Dermis blood vessel endothelial cell (primary cell): ENCODE results near the gene AP1M1. TPM values are rescaled to one million over a fixed set of nuclear protein-coding genes. Genes with fewer than 3 reads are reported as not detected.
"Not testable (repeated sequence)": the region's sequence is repeated elsewhere in the genome, so short reads cannot be mapped to it uniquely, and the experiment has no call there.

Source experiments
- DNase-seq: peaks from one replicate; pipeline ENCODE4 v3.0.0; 2010
- total RNA-seq: library from RNA; depleted of rRNA; stranded (reverse); fragments of >200 nt; gene quantifications from 2 replicates; pipeline ENCODE4 v1.2.3, GENCODE V29; 2014

AP1M1 gene
- total RNA-seq = 65.9 and 108 TPM in 2 replicates

DNA sequence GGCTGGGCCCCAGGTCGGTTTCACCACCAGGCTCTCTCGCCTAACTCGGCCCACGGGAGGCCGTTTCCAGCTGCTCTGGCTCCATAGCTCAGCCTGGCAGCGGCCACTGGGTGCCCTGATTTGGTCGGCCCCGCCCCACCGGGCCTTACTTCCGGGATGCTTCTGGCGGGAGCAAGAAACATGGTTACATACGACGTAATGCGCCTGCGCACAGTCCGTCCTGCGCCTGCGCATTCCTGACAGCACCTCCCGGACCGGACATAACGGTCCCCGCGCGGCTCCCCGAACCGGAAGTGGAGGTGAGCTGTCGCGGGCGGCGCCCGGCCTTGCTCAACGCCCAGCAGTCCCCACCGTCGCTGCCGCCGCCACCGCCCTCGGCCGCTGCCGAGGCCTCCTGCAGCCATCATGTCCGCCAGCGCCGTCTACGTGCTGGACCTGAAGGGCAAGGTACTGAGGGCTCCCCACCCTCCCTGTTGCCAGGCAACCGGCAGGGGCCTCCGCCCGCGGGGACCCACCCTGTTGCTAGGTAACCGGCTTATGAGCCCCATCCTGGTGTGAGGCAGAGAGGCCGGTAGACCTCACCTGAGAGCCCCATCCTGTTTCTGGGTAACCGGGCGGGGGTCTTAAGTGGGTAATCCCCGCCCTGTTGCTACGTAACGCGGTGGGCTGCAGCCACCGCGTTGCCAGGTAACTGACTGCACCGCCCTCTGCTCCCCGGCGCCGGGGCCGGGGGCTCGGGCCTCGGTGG, at the start of gene AP1M1:
Gene AP1M1 (plus strand): TSS at position 290 of the 748 bp plus-strand sequence. CDS start 116 bp downstream, at position 406.
- DNase-seq = peak; percentile 97

DNA sequence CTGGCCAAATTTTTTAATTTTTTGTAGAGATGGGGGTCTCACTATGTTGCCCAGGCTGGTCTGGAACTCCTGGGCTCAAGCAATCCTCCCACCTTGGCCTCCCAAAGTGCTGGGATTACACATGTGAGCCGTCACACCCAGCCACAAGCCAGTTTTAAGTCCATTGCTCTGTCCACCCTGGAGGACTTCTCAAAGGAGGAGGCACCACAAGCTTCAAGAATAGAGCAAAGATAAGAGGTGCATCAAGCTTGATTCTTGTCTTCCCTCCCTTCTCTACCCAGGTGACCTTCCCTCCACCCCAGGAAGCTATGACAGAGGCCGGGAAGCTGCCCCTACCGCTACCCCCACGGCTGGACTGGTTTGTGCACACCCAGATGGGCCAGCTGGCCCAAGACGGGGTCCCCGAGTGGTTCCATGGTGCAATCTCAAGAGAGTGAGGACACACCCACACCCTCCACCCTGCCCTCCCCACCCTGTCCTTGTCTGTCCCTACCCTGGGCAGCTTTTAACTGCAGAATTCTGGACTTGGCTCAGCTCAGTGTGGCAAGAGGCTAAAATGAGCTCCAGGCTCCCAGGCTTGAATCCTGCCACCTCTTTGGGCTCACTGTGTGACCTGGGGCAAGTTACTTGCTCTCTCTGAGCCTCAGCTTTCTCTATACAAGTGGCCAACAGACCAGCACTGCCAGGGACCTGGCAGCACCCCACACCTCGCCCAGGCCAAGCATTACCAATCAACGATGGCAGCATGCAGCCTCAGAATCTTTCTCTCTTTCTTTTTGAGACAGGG, 49.1 kb upstream of the AP1M1 start:
- DNase-seq = no peak

DNA sequence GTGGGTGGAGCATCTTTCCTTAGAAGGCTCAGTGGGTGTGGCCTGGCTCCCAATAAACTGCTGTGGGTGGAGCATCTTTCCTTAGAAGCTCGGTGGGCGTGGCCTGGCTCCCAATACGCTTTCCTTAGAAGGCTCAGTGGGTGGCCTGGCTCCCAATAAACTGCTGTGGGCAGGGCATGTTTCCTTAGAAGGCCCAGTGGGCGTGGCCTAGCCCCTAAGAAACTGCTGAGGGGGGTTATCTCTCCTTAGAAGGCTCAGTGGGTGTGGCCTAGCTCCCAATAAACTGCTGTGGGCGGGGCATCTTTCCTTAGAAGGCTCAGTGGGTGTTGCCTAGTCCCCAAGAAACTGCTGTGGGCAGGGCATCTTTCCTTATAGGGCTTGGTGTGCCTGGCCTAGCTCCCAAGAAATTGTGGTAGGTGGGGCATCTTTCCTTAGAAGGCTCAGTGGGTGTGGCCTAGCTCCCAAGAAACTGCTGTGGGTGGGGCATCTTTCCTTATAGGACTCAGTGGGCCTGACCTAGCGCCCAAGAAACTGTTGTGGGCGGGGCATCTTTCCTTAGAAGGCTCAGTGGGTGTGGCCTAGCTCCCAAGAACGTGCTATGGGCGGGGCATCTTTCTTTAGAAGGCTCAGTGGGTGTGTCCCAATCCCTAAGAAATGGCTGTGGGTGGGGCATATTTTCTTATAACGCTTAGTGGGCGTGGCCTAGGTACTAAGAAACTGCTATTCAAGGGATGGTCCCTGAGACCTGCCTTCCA, 44.0 kb upstream of the AP1M1 start:
- DNase-seq = no peak

DNA sequence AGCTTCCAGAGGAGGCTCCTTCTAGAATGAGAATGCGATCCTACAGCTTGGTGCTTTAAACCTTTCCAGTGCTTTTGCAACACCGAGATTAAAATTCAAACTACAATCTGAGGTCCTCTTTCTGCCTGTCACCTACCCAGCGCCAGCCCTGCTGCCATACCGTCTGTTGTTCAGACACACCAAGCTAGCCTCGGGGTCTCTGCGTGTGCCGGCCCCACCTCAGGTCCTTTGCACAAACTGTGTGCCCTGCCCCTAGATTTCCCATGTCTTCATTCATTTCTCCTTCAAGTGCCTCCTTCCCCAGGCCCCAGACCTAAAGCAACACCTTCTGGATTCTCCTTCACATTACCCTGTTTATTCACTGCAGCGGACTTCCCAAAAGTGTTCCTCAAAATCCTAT, 43.2 kb upstream of the AP1M1 start:
- DNase-seq = no peak

DNA sequence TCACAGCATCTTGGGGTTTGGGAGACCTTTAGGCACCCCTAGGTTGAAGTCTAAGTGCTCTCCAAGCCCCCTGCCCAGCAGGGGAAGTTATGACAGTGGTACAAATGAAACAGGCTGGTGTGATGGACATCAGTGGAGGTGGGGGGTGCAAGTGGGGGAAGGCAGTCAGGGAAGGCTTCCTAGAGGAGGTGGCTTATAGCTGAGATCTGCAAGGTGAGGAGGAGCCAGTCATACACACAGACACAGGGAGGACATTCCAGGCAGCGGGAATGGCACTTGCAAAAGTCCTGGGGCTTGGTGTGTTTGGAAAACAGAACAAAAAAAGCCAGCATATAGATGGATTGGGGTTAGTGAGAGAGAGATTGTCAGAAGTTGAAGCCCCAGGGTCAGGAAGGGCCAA, 42.6 kb upstream of the AP1M1 start:
- no peak for DNase-seq

DNA sequence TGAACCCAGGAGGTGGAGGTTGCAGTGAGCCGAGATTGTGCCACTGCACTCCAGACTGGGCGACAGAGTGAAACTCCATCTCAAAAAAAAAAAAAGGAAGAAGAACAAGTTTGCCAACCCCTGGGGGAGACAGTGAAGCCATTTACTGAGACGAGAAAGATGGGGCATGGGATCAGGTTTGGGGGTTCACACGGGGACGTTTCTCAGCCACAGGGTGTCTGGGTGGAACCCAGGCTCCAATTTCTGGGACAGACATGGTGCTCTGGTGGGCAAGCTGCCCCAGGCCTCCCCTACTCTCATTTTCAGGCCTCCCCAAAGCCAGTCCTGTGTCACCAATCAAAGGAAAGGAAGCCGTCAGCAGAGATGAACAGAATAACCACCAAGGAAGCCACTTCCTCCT, 40.8 kb upstream of the AP1M1 start:
- DNase-seq = no peak

DNA sequence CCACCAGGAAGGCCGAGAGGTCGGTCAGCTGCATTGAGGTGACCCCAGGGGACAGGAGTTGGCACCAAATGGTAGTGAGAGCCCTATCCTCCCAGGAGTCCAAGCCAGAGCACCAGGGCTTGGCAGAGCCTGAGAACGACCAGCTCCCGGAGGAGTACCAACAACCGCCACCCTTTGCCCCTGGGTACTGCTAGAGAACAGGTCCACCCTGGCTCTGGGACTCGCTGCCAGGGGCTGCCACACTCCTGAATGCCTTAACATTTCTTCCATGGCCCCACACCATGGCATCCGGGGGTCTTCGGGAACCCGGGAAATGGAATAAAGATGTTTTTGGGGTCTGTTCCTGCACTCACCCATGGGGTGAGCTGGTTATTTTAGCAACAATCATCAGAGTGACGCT, 40.1 kb upstream of the AP1M1 start:
- DNase-seq = no peak

DNA sequence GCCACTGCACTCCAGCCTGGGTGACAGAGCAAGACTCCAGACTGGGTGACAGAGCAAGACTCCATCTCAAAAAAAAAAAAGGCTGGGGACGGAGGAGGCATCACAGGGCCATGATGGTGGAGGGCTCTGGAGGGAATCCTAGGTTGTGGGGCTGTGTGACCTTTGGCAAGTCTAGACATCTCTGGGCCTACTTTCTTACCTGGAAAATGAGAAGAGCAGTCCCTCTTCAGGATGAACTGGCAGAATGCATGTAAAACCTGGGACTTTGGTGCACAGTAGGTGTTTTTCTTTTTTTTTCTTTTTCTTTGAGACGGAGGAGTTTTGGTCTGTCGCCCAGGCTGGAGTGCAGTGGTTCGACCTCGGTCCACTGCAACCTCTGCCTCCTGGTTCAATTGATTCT, 38.1 kb upstream of the AP1M1 start:
- no peak for DNase-seq

DNA sequence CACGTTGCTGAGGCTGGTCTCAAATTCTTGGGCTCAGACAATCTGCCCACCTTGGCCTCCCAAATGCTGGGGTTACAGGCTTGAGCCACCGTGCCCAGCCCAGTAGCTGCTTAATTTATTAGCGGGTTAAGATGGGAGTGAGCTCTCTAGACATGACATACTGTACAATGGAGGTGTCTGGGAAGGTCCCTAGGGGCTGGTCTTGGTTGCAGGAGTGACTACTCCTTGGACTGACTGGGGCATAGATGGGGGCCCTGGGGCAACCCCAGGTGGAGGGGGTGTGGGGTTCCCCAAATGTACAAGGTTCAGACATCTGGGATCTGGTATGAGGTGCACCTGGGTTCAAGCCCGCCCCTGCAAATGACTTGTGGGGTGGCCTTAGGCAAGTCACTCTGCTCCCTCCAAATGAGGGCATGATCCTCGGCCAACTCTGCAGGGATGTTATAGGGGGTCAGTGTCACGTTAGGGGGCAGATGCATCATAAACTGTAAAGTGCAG, 37.2 kb upstream of the AP1M1 start:
- no peak for DNase-seq

DNA sequence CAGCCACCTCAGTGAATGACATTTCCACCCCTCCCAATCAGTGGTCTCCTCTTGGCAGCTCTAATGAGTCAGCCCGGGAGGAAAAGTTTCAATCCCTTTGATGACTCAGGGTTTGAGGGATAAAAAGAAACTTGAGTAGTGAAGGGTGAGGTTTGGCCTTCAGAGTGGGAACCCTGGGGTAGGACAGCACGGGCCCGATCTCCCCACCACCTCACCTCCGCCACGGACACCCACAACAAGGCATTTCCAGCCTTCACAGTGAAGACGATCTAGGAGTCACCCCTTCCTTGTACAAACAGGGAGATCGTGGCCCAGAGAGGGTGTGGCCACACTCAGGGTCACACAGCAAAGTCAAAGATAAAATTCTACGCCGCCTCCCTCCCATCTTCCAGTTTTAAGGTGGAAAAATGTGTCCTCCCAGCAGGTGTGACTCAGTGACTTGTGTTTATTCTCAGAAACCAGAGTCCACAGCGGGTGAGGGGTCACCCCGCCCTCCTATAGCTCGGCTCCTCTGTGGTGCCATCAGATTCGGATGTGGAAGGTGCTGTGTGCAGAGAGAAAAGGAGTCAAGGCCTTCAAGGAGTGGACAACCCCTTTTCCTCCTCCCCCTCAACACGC, 36.7 kb upstream of the AP1M1 start:
- peak; percentile 46 for DNase-seq

DNA sequence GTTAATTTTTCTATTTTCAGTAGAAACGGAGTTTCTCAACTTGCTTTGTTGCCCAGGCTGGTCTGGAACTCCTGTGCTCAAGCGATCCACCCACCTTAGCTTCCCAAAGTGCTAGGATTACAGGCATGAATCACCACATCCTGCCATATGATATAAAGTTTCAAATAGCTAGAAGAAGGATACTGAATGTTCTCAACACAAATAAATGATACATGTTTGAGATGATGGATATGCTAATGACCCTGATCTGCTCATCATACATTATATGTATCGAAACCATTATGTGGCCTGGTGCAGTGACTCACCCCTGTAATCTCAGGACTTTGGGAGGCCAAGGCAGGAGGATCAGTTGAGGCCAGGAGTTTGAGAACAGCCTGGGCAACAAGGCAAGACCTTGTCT, 35.9 kb upstream of the AP1M1 start:
- DNase-seq = peak; percentile 51

DNA sequence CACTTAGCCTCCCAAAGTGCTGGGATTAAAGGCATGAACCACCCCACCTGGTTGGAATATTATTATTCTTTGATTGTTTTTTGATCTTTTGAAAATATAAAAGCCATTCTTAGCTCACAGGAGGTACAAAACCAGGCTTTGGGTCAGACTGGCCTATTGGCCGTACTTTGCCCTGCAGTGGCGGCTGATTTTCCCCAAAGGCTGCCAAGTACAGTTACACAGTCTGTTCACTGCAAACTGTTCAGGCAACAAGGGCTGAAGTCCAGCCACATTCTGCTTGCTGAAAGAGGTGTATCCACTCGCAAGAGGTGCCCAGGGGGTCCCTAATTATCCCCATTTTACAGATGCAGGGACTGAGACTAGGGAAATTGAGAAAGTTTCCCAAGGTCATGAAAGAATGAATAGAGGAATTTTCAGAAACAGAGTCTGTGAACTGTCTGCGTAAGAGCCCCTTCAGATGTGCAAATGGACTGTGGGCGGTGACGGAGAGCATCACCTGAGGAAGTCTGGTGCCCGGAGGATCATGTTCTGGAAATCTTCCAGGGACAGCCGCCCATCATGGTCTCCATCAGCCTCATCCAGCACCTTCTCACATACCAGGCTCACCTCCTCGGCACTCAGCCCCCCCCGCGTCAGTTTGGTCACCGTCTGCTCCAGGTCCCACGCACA, 33.4 kb upstream of the AP1M1 start:
- DNase-seq = no peak

DNA sequence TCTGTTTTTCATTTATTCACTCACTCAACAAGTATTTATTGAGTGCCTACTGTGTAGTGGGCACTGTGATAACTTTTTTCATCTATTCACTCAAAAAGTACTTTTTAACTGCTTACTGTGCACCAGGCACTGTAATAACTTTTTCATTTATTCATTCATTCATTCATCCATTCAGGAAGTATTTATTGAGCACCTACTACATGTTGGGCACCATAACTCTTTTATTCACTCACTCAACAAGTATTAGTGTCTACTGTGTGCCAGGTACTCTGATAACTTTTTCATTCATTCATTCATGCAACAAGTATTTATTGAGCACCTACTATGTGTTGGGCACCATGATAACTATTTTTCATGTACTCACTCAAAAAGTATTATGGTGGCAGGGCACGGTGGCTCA, 31.3 kb upstream of the AP1M1 start:
- no peak for DNase-seq

DNA sequence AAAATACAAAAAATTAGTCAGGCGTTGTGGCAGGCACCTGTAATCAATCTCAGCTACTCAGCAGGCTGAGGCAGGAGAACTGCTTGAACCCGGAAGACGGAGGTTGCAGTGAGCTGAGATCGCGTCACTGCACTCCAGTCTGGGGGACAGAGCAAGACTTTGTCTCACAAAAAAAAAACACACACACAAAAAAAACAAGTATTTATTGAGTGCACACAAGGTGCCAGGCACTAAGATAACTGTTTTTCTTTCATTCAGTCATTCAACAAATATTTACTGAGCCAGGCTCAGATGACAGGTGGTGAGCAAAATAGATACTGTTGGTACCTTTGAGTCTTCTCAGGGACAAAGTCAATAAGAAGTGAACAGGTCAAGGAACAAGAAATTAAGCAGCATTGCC, 30.7 kb upstream of the AP1M1 start:
- no peak for DNase-seq

DNA sequence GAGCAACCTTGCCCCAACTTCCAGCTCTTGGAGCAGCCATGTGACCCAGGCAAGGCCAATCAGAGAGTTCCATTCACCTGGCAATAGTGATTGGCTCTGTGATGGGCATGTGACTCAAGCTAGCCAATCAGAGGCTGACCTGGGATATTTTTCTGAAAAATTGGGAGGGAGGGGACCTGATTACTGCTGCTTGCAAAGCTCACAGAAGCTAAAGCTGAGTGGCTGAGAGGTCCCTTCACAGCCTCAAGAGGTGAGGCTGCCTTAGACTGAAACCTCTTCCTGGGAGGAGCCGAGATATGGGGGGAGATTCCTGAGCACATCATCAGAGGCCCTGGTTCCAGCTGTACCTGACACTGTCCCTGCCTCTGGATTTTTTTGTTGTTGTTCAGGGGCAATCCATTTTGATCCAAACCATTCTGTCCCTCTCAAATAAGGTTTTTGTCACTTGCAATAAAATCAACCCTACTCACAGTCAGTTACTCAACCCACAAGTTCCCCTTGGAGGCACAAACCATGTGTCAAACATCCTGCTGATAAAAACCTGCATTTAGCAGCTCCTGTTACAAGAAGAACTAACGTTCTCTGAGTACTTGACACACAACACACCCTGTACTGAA, 29.1 kb upstream of the AP1M1 start:
- DNase-seq = no peak

DNA sequence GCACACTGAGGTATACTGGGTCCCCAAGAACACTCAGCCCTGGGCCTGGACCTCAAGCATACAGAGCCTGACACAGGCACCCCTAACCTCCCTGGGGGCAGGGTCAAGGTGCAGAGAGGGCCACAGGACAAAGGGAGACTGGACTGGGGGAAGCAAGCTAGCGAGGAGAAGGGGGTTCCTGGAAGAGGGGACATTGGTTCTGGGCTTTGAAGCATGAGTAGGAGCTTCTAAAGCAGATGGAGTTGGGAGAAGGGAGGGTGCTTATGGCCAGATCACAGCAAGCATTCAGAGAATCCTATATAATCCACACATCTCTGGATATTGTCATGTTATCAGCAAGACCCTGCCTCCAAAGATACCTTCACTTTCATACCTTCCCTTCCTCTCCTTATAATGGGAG, 27.6 kb upstream of the AP1M1 start:
- DNase-seq = no peak

DNA sequence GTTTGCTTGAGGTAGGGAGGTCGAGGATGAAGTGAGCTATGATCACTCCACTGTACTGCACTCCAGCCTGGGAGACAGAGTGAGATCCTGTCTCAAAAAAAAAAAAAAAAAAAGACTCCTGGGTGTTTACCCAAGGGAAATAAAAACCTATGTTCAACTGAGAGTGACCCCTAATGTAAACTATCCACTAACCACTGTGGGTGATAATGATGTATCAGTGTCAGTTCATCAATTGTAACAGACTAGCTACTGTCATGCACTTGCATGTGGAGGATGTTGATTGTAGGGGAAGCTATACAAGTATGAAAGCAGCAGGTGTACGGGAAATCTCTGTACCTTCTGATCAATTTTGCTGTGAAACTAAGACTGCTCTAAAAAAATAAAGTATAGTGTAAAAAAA, 21.8 kb upstream of the AP1M1 start:
- no peak for DNase-seq

DNA sequence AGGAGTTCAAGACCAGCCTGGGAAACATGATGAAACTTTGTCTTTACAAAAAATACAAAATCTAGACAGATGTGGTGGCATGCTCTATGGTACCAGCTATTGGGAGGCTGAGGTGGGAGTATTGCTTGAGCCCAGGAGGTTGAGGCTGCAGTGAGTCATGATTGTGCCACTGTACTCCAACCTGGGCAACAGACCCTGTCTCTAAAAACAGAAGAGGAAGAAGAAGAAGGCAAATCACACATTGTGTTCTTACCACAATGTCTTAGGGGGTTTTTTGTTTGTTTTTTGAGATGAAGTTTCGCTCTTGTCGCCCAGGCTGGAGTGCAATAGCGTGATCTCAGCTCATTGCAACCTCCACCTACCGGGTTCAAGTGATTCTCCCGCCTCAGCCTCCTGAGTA, 18.8 kb upstream of the AP1M1 start:
- not testable (repeated sequence) for DNase-seq

DNA sequence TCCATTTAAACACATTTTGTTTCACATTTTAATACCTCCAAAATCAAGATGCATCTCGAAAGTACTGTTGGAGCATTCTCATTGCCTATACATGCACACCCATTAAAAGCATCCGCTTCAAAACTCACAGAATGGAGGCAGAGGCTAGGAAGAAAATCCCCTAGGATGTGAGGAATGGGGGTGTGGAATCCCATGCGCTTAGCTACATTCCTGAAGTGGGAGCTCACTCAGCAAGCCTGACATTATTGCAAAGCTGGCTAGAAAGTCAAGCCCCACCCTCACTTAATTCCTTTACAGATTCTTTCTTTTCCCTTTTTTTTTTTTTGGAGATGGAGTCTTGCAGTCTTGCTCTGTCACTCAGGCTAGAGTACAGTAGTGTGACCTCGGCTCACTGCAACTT, 17.1 kb upstream of the AP1M1 start:
- DNase-seq = no peak

DNA sequence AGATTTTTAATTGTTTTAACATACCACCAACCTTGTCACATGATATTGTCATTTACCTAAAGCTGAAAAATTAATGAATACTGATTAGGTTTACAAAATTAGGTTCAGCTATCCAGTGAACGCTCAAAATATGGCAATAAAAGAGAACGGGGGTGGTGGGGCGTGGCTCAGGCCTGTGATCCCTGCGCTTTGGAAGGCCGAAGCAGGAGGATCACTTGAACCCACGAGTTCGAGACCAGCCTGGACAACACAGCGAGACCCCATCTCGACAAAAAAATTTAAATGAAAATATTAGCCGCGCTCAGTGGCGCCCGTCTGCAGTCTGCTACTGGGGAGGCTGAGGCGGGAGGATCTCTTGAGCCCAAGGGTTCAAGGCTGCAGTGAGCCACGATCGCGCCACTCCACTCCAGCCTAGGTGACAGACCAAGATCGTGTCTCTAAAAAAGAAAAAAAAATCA, 13.0 kb upstream of the AP1M1 start:
- no peak for DNase-seq

DNA sequence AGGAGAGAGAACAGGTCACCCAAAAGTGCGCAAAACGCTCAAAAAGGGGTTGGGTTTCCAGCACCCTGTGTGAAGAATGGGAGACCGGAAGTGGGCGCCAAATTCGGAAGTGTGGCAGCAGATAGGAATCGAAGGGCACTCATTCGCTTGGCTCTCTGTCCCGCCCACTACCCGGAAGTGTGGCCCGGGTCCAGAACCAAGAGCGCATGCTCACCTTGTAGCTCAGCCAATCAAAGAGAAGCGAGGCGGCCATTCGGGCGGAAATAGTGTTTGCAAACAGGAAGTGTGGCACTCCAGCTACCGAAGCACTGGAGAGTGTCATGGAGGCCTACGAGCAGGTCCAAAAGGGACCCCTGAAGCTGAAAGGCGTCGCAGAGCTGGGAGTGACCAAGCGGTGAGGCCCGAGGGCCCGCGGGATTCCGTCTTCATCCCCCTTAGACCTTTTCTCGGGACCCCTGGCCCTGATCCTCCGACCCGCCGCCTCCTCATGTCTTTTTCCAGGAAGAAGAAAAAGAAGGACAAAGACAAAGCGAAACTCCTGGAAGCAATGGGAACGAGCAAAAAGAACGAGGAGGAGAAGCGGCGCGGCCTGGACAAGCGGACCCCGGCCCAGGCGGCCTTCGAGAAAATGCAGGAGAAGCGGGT, 12.5 kb upstream of the AP1M1 start, which contains the start of gene FAM32A:
Gene FAM32A (plus strand): TSS at position 288 of the 645 bp plus-strand sequence. CDS start 33 bp downstream, at position 321.
- DNase-seq = peak; percentile 99
